ENCODE results near the gene NRG3. TPM values are rescaled to one million over a fixed set of nuclear protein-coding genes. Genes with fewer than 3 reads are reported as not detected.

The NRG3 gene
- total and polyA plus RNA-seq, 2 of the 4 experiments (the other 2 are of a cell fraction) = not detected

DNA sequence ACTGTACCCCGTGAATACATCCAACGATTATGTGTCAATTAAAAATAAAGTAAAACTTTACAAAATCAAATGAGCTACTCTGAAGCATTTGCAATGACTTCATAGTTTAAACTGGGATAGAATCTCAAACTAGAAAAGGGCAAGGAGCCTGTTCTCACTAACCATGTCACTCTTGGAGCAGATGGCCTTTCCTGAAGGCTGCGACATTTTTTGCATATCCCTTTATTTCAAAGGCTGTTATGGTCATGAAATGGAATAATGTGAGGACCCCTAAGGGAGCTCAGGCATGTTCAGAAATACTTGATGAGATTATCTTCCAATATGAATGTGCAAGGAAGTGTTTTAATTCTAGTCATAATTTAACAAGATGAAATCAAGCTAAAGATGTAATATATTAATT lies 679.4 kb downstream of the NRG3 start:
- dilution Hi-C loops (cut with HindIII; ENCODE audit: low sequenced_read_pairs, unreplicated experiment) = no loop called here
- TF ChIP-seq MXI1 (IDR thresholded peaks at IDR 0.05; ENCODE audit: borderline replicate concordance, low read depth, low read length) = no peak
- TF ChIP-seq MAZ (IDR thresholded peaks at IDR 0.05; ENCODE audit: borderline replicate concordance, low read depth, low read length) = no peak
- TF ChIP-seq POLR2A (IDR thresholded peaks at IDR 0.05; ENCODE audit: low read depth, low read length) = no peak
- TF ChIP-seq MAFK (IDR thresholded peaks at IDR 0.05; ENCODE audit: low read depth, low read length) = no peak
- TF ChIP-seq RCOR1 (IDR thresholded peaks at IDR 0.05; ENCODE audit: insufficient replicate concordance, low read length) = no peak
- TF ChIP-seq, protein P1, sequence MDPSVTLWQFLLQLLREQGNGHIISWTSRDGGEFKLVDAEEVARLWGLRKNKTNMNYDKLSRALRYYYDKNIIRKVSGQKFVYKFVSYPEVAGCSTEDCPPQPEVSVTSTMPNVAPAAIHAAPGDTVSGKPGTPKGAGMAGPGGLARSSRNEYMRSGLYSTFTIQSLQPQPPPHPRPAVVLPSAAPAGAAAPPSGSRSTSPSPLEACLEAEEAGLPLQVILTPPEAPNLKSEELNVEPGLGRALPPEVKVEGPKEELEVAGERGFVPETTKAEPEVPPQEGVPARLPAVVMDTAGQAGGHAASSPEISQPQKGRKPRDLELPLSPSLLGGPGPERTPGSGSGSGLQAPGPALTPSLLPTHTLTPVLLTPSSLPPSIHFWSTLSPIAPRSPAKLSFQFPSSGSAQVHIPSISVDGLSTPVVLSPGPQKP (IDR thresholded peaks at IDR 0.05; ENCODE audit: borderline replicate concordance, low read depth, low read length) = no peak
- TF ChIP-seq CEBPB (IDR thresholded peaks at IDR 0.05; ENCODE audit: low read depth, low read length) = no peak
- TF ChIP-seq NFE2L2 (IDR thresholded peaks at IDR 0.05; ENCODE audit: low read depth, low read length) = no peak
- TF ChIP-seq, protein P2, sequence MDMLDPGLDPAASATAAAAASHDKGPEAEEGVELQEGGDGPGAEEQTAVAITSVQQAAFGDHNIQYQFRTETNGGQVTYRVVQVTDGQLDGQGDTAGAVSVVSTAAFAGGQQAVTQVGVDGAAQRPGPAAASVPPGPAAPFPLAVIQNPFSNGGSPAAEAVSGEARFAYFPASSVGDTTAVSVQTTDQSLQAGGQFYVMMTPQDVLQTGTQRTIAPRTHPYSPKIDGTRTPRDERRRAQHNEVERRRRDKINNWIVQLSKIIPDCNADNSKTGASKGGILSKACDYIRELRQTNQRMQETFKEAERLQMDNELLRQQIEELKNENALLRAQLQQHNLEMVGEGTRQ (IDR thresholded peaks at IDR 0.05; ENCODE audit: low read depth, low read length) = no peak
- TF ChIP-seq RFX5 (IDR thresholded peaks at IDR 0.05; ENCODE audit: low read depth, low read length) = no peak
- TF ChIP-seq CHD1 (IDR thresholded peaks at IDR 0.05; ENCODE audit: low read depth, low read length) = no peak
- no peak for TF ChIP-seq RAD21 (IDR thresholded peaks at IDR 0.05; ENCODE audit: low read length)
- H2BK20ac ChIP-seq (ENCODE audit: low read depth, low read length) = no peak overlapping the region
- no TSS peak for BruUV-seq (replicated peaks)
- no peaks in the 10 kb centered on the region for H3K36me3 ChIP-seq (ENCODE audit: control insufficient read depth, insufficient read depth, low read length)
- H3K27ac ChIP-seq (ENCODE audit: insufficient read depth, low read length) = no peak overlapping the region
- H3K27me3 ChIP-seq (ENCODE audit: control insufficient read depth, insufficient read depth, low read length) = no peaks in the 10 kb centered on the region
- no peak overlapping the region for H3K4ac ChIP-seq (ENCODE audit: low read depth, low read length)
- H3K9ac ChIP-seq (ENCODE audit: low read depth, low read length) = no peak overlapping the region
- H2AK9ac ChIP-seq (replicated peaks; ENCODE audit: low read depth, low read length, poor library complexity) = no peak overlapping the region
- ATAC-seq (ENCODE audit: low read depth) (no peak), DNase-seq (no peak)
- CTCF ChIA-PET = interaction anchor here (0.6 kb wide), 1 partner anchor 925 kb away, joined by 3 read pairs; no protein-coding TSS in a partner anchor
- H3K9me3 ChIP-seq (ENCODE audit: control insufficient read depth, insufficient read depth, low read length) = peaks cover 7% of the 10 kb centered on the region; the same call in 1 of the 2 replicates
- no peaks in the 10 kb centered on the region for H3K79me1 ChIP-seq (ENCODE audit: low read depth in 1 of 2, low read length in 2 of 2)
- POLR2A ChIA-PET (ENCODE audit: unreplicated experiment) = no interaction called here
- in situ Hi-C loops (cut with MboI; ENCODE audit: low sequenced_read_pairs) = no loop called here
- H3K4me2 ChIP-seq (ENCODE audit: low read depth, low read length) = no peak overlapping the region
- no peaks in the 10 kb centered on the region for H4K20me1 ChIP-seq (ENCODE audit: insufficient read depth, low read length)
- H2BK5ac ChIP-seq (ENCODE audit: low read depth, low read length, poor library complexity, severe bottlenecking) = no peak overlapping the region
- no peak overlapping the region for H3K23ac ChIP-seq (ENCODE audit: low read depth, low read length)
- H2BK15ac ChIP-seq (ENCODE audit: low read depth, low read length) = no peak overlapping the region
- no peaks in the 10 kb centered on the region for H3K9me1 ChIP-seq (ENCODE audit: insufficient read depth, low read length)
- no peak overlapping the region for H2AK5ac ChIP-seq (ENCODE audit: low read depth, low read length)
- no peak overlapping the region for H2BK120ac ChIP-seq (ENCODE audit: low read depth, low read length)
- intact Hi-C loops (cut with micrococcal nuclease) = no loop called here
- H3K14ac ChIP-seq (replicated peaks; ENCODE audit: low read depth, low read length) = no peak overlapping the region
- no peaks in the 10 kb centered on the region for H3K4me1 ChIP-seq (ENCODE audit: control insufficient read depth, insufficient read depth, low read length)
- no peak overlapping the region for H3K18ac ChIP-seq (ENCODE audit: low read depth, low read length)
- no peak overlapping the region for H4K8ac ChIP-seq (ENCODE audit: low read depth in 2 of 2, low read length in 2 of 2)
- H2AFZ ChIP-seq (replicated peaks; ENCODE audit: low read length, poor library complexity) = no peak overlapping the region
- no CpG with 5 or more reads among the region's 3 CpGs for WGBS, 2 experiments (ENCODE audit: extremely low coverage in 2 of 2, insufficient read length in 1 of 2)
- no peak overlapping the region for H4K5ac ChIP-seq (ENCODE audit: low read depth, low read length)
- no peak overlapping the region for H3K56ac ChIP-seq (ENCODE audit: extremely low read depth, insufficient read depth, low read length)
- no peak overlapping the region for H4K91ac ChIP-seq (ENCODE audit: insufficient read depth, low read depth, low read length)
- H3K4me3 ChIP-seq (ENCODE audit: insufficient read depth, low read depth, low read length) = no peak overlapping the region

All from IMR-90 (cell line).